Sigmoid colon (tissue), 7 donors: Measurements from ENCODE around the gene GBP4. TPM values are rescaled to one million over a fixed set of nuclear protein-coding genes. Genes with fewer than 3 reads are reported as not detected.

Experiments
- DNase-seq: peaks from one replicate; pipeline ENCODE4 v3.0.0-alpha.2; 2019
- H3K27ac ChIP-seq, 4 donors: fragments of 200-600 bp; sonication (generic); one replicate each; pipeline ENCODE4 v1.5.1; 2016 to 2019; ENCODE audit warnings: mild to moderate bottlenecking in 1 of 4
- H3K27me3 ChIP-seq, 3 donors: fragments of 200-600 bp; sonication (generic); one replicate each; pipeline ENCODE4 v1.5.1; 2019; ENCODE audit warnings: mild to moderate bottlenecking in 1 of 3
- H3K36me3 ChIP-seq, 4 donors: fragments of 200-600 bp; sonication (generic); one replicate each; pipeline ENCODE4 v1.5.1; 2016 to 2019
- H3K4me1 ChIP-seq, 4 donors: fragments of 200-600 bp; sonication (generic); one replicate each; pipeline ENCODE4 v1.5.1; 2017 to 2019
- H3K4me3 ChIP-seq, 4 donors: fragments of 200-600 bp; sonication (generic); one replicate each; pipeline ENCODE4 v1.5.1; 2017 to 2019; ENCODE audit warnings: mild to moderate bottlenecking in 2 of 4, moderate library complexity in 1 of 4
- H3K9me3 ChIP-seq, 4 donors: fragments of 200-600 bp in 3 of 4; sonication (generic) in 3 of 4; one replicate each; pipeline versions ENCODE4 v1.5.1 to v1.6.1; 2013 to 2019
- CTCF ChIP-seq, 4 experiments: fragments of 450-650 bp in 3 of 4; fragments of 200-600 bp in 1 of 4; IDR thresholded peaks; one replicate each; pipeline ENCODE4 v1.5.1; 2016 to 2019; ENCODE audit warnings: antibody characterized with exemption in 4 of 4, mild to moderate bottlenecking in 3 of 4, moderate library complexity in 2 of 4
- EP300 ChIP-seq, 4 donors: sonication (generic); formaldehyde crosslinking; IDR thresholded peaks; one replicate each; pipeline ENCODE4 v1.6.1; 2017; ENCODE audit warnings: antibody characterized with exemption in 4 of 4
- POLR2A ChIP-seq, 2 donors: fragments of 450-650 bp; IDR thresholded peaks; one replicate each; pipeline ENCODE4 v1.6.1; 2016; ENCODE audit warnings: antibody characterized with exemption in 2 of 2, mild to moderate bottlenecking in 2 of 2, moderate library complexity in 2 of 2
- POLR2AphosphoS5 ChIP-seq, 4 donors: sonication (generic); formaldehyde crosslinking; IDR thresholded peaks; one replicate each; pipeline ENCODE4 v1.6.1; 2017; ENCODE audit warnings: antibody characterized with exemption in 4 of 4
- WGBS, 2 donors: extraction: QIAGEN DNeasy Blood & Tissue Kit; methylation state at CpG; one replicate each; pipeline ENCODE4 v1.1.7; 2013; 5-methylcytosine and 5-hydroxymethylcytosine counted together
- intact Hi-C: fragments of 100-400 bp; cut with DNase I; formaldehyde crosslinking; loops from one replicate; pipeline ENCODE4 v1.15.1; 2023
- polyA plus RNA-seq, 3 donors: library from polyadenylated mRNA; stranded (reverse); fragments of 200-250 nt; gene quantifications; one replicate each; pipeline ENCODE4 v1.2.3, GENCODE V29; 2013
- total RNA-seq, 4 donors: library from RNA; depleted of rRNA; stranded (reverse); fragments of >200 nt; gene quantifications; one replicate each; pipeline ENCODE4 v1.1.0, GENCODE V29; 2016
- donor health status: healthy with polysubstance abuse.
- donor health status: Bipolar disorder and iron deficiency.
- donor health status: healthy.

GBP4 gene
- total and polyA plus RNA-seq, 7 donors, result 1.8 to 26.1 (median 3.1) TPM

- Histone ChIP-seq H3K9me3 (no peaks in the 10 kb centered on the region), H3K36me3 (no peaks in the 10 kb centered on the region), H3K4me3 (no peak overlapping the region), H3K4me1 (no peaks in the 10 kb centered on the region), H3K27me3 (no peaks in the 10 kb centered on the region), H3K27ac (no peak overlapping the region)
- 83 to 91% methylated on average over 4 of the region's 4 CpGs for WGBS, 2 donors
- intact Hi-C loops, result no loop called here
- no peak for DNase-seq
- TF ChIP-seq POLR2A (IDR thresholded peaks at IDR 0.05), result no peak
- no peak for TF ChIP-seq EP300 (IDR thresholded peaks at IDR 0.05)
- TF ChIP-seq CTCF (IDR thresholded peaks at IDR 0.05), result no peak
- TF ChIP-seq POLR2AphosphoS5 (IDR thresholded peaks at IDR 0.05), result no peak
Observed at GRCh38 chr1:89142160-89142559, 56.6 kb downstream of the GBP4 start.

GRCh38 chr1:89133747-89134146, 65.0 kb downstream of the GBP4 start:
- H3K4me3 ChIP-seq, result no peak overlapping the region
- intact Hi-C loops, result no loop called here
- WGBS, 2 donors, result 94% methylated on average over 1 of the region's 1 CpG
- peaks cover 0 to 18% (median 15%) of the 10 kb centered on the region in 4 donors for H3K4me1 ChIP-seq
- no peaks in the 10 kb centered on the region for H3K27me3 ChIP-seq
- no peak for DNase-seq
- no peaks in the 10 kb centered on the region for H3K9me3 ChIP-seq
- TF ChIP-seq POLR2AphosphoS5 (IDR thresholded peaks at IDR 0.05) (no peak), EP300 (IDR thresholded peaks at IDR 0.05) (no peak), CTCF (IDR thresholded peaks at IDR 0.05) (no peak), POLR2A (IDR thresholded peaks at IDR 0.05) (no peak)
- H3K36me3 ChIP-seq, result no peaks in the 10 kb centered on the region
- H3K27ac ChIP-seq, result no peak overlapping the region

Other genes starting within 250 kb of the GBP4 start
- 10 to 100 TPM; 14.1 to 32.8 (median 20.3) TPM for gene KYAT3, start 206.3 kb downstream of the GBP4 start, total RNA-seq
- gene KYAT3, start 206.3 kb downstream of the GBP4 start, polyA plus RNA-seq, result 10 to 100 TPM; 22.2 to 25.4 (median 24.0) TPM
- 10 to 100 TPM; 10.2 to 18.6 (median 11.9) TPM for gene RBMXL1, start 206.3 kb downstream of the GBP4 start, total RNA-seq
- 1 to 10 TPM; 3.0 to 6.2 (median 3.6) TPM for gene RBMXL1, start 206.3 kb downstream of the GBP4 start, polyA plus RNA-seq
- gene GBP3, start 176.1 kb downstream of the GBP4 start, total RNA-seq, result 10 to 100 TPM in 3 of 4 donors, 1 to 10 TPM in 1; 6.4 to 31.4 (median 15.2) TPM
- gene GBP3, start 176.1 kb downstream of the GBP4 start, polyA plus RNA-seq, result 10 to 100 TPM; 10.2 to 66.4 (median 26.9) TPM
- gene GBP1, start 133.7 kb downstream of the GBP4 start, total RNA-seq, result 10 to 100 TPM; 24.1 to 72.1 (median 31.0) TPM
- gene GBP1, start 133.7 kb downstream of the GBP4 start, polyA plus RNA-seq, result 10 to 100 TPM in 2 of 3 donors, 1 to 10 TPM in 1; 4.2 to 45.6 (median 11.1) TPM
- gene GBP2, start 72.8 kb downstream of the GBP4 start, total RNA-seq, result 100 to 1,000 TPM; 115 to 152 (median 142) TPM
- 10 to 100 TPM; 39.5 to 86.5 (median 61.3) TPM for gene GBP2, start 72.8 kb downstream of the GBP4 start, polyA plus RNA-seq
- gene GBP7, start 22.9 kb downstream of the GBP4 start, total RNA-seq, result not detected
- under 1 TPM in 1 of 3 donors, not detected in 2; 0.03 TPM for gene GBP7, start 22.9 kb downstream of the GBP4 start, polyA plus RNA-seq
- 1 to 10 TPM in 3 of 4 donors, under 1 TPM in 1; 0.83 to 1.4 (median 1.2) TPM for gene GBP5, start 73.9 kb upstream of the GBP4 start, total RNA-seq
- gene GBP5, start 73.9 kb upstream of the GBP4 start, polyA plus RNA-seq, result 10 to 100 TPM in 1 of 3 donors, 1 to 10 TPM in 2; 1.6 to 19.3 (median 1.8) TPM
- not detected for gene GBP6, start 165.1 kb upstream of the GBP4 start, total RNA-seq
- gene GBP6, start 165.1 kb upstream of the GBP4 start, polyA plus RNA-seq, result under 1 TPM in 2 of 3 donors, not detected in 1; 0.09 to 0.60 TPM